CD4-positive, alpha-beta T cell treated with Interferon alpha-2 for 1 hour (primary cell): Measurements from ENCODE around the gene UBE2E1.
A peak's percentile ranks its signal among the peaks of the same experiment; 100 is the strongest.

Experiments used
- DNase-seq, 2 donors: peaks; one replicate each; pipeline ENCODE4 v3.0.0-alpha.2; 2020 to 2022

The UBE2E1 gene

GRCh38 chr3:23805633-23806533, at the start of gene UBE2E1:
Gene UBE2E1, plus strand, starts transcription at chr3:23805955. Its CDS starts 1,315 bp downstream, at chr3:23807270.
- peak; percentile 85 to 86 for DNase-seq

- no peak for DNase-seq
Measured at GRCh38 chr3:23756206-23756840, 49.4 kb upstream of the UBE2E1 start.

DNA sequence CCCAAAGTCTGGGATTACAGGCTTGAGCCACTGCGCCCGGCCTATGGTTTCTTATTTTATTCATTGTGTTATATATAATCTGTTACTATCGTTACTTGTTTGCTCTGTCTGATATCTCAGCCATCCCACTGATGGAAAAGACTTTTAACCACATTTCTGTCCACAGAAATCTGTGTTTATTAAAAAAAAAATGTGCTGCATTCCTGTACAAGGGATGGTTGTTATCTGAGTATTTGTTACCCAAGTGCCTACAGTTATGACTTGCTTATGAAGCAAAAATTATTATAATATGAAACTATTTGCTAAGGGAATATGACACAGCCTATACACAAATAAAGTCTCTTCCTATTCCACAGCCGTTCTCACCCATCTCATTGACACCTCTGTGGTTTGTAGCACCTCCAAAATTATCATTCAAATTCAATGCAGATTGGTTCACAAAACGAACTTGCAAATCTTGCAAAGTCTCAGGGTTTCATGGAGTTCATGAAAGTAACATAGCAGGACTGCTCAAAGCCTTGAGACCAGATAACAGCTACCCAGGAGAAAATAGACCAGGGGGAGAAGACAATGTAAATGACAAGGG, 47.4 kb upstream of the UBE2E1 start:
- peak in 1 of 2 donors; percentile 15 for DNase-seq

GRCh38 chr3:23760325-23760724, 45.4 kb upstream of the UBE2E1 start:
- DNase-seq, result no peak

GRCh38 chr3:23760871-23761373, 44.8 kb upstream of the UBE2E1 start:
- no peak for DNase-seq

- no peak for DNase-seq
Measured at GRCh38 chr3:23761440-23761896, 44.3 kb upstream of the UBE2E1 start.

GRCh38 chr3:23762214-23762613, 43.5 kb upstream of the UBE2E1 start:
- DNase-seq, result peak in 1 of 2 donors; percentile 16

DNA sequence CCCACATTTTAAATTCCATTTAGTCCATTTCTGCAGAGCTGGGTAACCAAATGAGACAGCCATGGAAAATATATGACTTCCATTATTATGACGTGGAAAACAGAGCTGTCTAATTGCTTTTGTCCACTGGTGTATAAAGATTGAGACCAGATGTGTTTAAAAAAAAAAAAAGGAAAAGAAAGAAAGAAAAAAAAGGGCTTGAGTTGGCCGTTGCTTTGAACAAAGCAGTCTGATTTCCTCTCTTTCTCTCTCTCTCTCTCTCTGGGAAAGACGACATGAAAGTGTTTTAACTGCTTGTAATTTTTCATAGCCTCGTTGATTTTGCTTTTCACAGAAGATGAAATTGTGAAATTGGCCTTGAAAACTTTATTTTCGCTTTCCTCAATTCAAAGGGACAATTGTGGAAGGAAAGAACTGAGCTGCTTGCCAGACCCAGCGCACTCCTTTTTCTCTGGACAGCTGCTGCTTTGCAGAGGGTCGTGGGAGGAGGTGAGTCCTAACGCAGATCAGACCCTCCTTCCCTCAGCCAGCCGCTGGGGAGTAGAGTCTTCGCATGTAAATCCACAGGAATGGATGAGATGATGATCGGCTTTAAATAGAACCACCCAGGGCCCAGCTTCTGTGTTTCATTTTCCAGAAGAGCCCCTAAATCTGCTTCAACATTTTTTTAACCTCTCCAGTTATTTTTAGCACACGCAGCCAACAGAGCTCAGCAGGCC, 42.8 kb upstream of the UBE2E1 start:
- no peak for DNase-seq

- no peak for DNase-seq
Measured at GRCh38 chr3:23764407-23764806, 41.3 kb upstream of the UBE2E1 start.

- no peak for DNase-seq
Measured at GRCh38 chr3:23767546-23767945, 38.2 kb upstream of the UBE2E1 start.

GRCh38 chr3:23775254-23775909, 30.4 kb upstream of the UBE2E1 start:
- no peak for DNase-seq

DNA sequence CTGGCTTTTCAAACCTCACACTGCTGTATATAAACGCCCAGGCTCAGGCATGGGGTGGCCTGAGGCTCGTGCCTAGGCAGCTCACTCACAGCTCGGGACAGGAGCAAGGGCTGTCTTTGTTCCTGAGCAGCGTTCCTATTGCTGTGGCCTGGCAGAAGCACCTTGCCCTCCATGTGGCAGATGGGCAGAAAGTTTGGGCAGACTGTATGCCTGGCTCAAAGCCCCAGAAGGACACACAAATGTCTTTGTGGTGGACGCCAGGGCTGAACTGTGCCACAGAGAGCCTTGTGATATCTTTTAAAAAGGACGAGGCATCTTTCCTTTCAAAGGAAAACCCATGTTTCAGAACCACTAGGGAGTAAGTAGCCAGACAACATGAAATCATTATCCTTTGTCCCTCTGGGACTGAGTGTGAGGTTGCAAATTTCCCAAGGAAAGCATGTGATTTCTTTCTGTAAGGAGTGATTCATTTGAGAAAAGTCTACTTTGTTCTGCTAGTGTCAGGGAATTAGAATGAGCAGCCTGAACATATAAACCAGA, 29.3 kb upstream of the UBE2E1 start:
- DNase-seq, result no peak

- no peak for DNase-seq
Measured at GRCh38 chr3:23778446-23778845, 27.3 kb upstream of the UBE2E1 start.

- no peak for DNase-seq
Measured at GRCh38 chr3:23779841-23780240, 25.9 kb upstream of the UBE2E1 start.

- DNase-seq, result no peak
Measured at GRCh38 chr3:23781051-23781450, 24.7 kb upstream of the UBE2E1 start.

- no peak for DNase-seq
Measured at GRCh38 chr3:23781871-23782270, 23.9 kb upstream of the UBE2E1 start.

DNA sequence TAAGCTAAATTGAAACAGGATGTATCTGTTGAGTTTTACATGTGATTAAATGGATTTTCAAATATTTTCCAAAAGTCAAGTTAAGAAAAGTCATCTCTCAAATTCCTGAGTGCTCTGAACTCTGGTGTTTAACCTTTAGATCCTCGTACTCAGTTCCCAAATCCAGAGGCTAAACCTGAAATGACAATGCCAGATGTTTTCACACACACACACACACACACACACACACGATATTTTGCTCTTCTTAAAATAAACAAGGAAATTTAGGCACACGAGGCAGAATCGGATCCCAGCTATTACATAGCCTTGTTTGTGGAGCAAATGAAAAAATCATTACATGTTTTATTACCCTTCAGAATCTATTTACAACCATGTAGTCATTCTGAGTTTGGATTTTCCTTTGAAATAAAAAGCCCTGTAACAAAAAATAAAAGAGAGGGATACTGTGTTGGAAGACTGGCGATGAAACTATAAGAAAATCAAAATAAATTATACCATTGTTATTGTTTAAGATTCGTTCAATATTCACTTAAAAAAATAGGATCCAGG, 20.6 kb upstream of the UBE2E1 start:
- no peak for DNase-seq

- no peak for DNase-seq
Measured at GRCh38 chr3:23785882-23786281, 19.9 kb upstream of the UBE2E1 start.

- no peak for DNase-seq
Measured at GRCh38 chr3:23791678-23792077, 14.1 kb upstream of the UBE2E1 start.

DNA sequence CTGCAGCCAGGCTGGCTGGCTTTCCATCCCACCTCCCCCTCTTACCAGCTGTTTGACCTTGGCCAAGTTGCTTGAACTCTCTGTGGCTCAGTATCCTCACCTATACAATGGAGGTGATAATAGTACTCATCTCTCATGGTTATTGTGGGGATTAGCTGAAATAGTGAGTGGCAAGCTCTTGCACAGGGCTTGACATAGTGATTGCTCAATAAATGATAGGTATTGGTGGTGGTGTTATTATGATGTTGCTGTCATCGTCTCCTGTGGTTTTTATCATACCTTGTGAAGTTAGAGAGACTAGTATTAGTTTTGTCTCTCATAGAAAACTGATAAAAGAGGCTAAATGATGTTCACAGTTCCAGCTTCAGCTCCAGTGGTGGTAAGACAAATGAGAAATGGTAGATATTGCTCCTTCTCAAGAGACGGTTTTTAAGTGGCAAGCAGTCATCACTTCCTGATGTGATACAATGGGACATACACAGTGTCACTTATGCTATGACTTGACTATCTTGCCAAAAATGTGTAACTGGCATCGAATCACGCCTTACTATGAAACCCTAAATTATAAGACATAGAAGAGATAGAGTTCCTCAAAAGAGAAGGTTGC, 12.1 kb upstream of the UBE2E1 start:
- DNase-seq, result no peak

DNA sequence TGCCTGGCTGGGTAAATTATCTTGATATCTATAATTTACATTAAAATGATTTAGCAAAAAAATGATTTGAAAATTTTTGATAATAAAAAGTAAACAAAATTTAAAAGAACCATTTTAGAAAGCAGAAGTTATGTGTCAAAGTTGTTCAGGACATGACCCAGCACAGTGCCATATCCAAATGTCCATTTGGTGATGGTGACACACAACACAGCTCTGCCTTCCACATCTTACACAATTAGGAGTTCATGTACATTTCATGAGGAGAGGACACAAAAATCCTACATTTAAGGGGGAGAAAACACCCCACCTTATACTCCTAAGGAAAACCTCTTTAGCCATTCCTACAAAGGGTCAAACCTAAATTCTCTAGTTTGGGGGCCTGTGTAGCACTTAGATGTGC, 10.7 kb upstream of the UBE2E1 start:
- DNase-seq, result no peak
